T-helper 2 cell treated with Interferon-gamma antibody and Interleukin-4, amounts not matched to agents 100 ng/mL and 5 ng/mL, for 36 hours (primary cell): Measurements from ENCODE around the gene CAMSAP2. TPM values are rescaled to one million over a fixed set of nuclear protein-coding genes. Genes with fewer than 3 reads are reported as not detected.

Experiments used
- intact Hi-C: fragments of 100-400 bp; cut with micrococcal nuclease; formaldehyde crosslinking; loops from one replicate; pipeline ENCODE4 v1.15.1; 2023
- total RNA-seq: library from RNA; stranded (reverse); gene quantifications from 2 replicates; pipeline ENCODE4 v1.2.3, GENCODE V29; 2022

CAMSAP2 gene
- total RNA-seq, 1 donor from 2014 or later, result 0.18 TPM

DNA sequence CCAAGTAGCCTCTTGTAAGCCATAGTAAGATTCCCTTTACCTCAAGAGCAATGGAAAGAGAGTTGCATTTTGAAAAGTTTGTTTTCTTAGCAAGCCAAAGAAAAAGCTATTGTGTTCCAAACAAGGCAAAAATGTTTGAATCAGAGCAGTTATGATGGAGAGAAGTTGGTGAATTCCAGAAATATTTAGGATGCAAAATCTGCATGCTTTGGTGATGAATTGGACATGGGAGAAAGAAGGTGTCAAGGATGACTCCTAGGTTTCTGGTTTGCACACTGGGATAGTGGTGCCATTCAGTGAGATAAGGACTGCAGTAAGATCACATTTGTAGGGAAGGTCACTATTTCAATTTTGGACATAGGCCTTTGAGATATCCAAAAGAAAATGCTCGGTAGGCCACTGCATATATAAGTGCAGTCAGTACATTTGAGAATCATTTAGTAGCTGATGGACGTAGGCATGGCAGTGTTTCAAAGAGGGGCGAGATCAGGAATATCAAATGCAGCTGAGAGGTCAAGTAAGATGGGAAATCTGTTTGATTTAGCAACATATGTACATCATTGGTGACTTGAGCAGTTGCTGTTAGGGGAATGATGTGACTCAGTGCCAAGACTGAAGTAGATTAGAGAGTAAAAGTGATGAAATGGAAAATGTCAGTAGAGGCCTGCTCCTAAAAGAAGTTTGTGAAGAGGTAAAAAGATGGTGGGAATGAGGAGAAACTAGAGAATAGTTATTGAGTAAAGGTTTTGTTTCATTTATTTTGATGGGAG, 100.2 kb downstream of the CAMSAP2 start:
- intact Hi-C loops, result no loop called here

GRCh38 chr1:200845360-200845759, 106.7 kb downstream of the CAMSAP2 start:
- intact Hi-C loops, result no loop called here

- intact Hi-C loops, result no loop called here
These were observed 107.7 kb downstream of the CAMSAP2 start for GRCh38 chr1:200846398-200846797.

GRCh38 chr1:200849430-200849829, 110.7 kb downstream of the CAMSAP2 start:
- intact Hi-C loops, result no loop called here

DNA sequence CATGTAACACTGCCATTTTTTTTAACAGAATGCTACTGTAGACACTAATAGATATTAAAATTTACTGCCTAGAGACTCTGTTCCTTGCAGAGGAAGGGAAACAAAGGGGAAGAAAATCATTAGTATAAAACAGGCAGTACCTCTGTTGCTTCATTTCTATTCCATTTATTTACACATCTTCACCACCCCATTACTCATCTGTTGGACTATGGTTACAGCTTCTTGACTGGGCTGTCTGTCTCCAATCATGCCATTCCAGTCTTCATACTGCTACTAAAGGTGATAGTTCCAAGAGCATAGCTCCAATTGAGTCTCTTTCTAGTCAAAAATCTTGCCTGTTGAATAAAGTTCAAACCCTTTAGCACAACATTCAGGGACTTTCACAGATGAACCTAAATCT, 111.9 kb downstream of the CAMSAP2 start:
- intact Hi-C loops, result no loop called here

GRCh38 chr1:200856716-200857357, 118.1 kb downstream of the CAMSAP2 start:
- intact Hi-C loops, result no loop called here

GRCh38 chr1:200857804-200858203, 119.1 kb downstream of the CAMSAP2 start:
- intact Hi-C loops, result no loop called here

DNA sequence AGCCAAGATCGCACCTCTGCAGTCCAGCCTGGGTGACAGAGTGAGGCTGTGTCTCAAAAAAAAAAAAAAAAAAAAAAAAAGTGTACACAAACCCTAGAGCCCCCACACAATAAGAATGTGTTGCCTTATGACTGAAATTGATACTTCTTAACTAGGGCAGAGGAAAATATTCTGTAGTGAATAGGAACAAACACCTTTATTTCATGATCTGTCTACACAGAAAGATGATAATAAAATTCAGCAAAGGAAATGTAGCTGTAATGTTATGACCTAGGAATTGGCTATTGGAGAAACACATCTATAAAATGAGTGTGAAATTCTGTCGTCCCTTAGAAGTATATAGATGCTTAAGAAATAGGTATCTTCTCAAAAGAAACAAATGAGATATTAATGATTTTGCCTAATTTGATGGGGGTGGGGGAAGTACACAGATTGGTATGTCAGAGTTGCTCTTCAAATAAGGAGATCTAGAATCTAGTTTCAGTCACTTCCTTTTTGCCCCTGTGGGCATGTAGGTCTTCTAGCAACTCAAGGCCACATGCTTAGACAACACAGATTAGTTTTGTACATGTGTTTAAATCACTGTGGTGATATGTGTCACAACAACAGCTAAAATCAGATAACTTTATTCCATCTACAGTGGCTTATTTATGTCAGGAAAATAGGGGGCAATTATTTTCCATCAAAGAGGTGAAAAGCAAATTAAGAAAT, 123.4 kb downstream of the CAMSAP2 start:
- intact Hi-C loops, result no loop called here

DNA sequence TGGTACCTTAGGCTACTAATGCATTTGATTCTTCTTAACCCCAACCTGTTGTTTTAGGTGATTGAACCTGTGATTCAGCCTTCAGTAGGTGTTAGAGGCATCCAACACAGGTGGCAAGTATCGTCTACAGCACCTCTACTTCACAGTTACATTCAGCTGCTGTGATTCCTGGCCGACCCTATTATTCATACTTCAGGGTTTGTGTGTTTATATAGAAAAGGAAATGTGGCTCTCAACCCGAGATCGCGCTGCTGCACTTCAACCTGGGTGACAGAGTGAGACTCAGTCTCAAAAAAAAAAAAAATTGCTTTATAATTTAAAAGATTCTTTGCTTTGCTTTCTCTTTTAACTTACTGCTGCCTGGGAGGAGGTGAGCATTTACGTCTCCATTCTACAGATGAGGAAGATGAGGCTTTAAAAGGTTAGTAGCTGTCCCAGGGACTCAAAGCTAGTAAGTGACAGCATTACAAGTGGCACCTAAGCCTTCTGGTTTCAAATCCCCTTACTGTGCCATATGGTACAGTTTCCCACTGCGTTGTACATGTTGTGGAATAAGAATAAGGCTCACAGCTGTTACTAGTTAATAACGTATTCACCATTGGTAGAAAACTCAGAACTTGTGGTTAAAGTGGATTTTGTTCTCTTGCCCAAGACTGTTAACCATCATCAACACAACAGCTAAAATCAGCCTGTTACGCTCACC, 124.2 kb downstream of the CAMSAP2 start:
- intact Hi-C loops, result no loop called here

DNA sequence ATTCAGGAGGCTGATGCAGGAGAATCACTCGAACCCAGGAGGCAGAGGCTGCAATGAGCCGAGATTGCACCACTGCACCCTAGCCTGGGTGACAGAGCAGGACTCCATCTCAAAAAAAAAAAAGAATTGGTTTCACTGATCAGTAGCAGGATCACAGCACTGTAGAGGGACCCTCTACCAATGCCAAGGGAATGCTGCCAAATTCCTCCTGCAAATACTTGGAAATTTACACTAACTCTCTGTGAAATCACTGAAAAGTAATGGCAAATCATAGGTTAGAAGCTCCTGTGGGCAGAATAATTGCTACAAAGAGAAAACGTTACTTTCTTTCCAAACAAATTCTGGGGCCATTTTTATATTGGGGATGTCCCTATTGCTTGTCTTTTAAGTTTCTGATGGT, 127.4 kb downstream of the CAMSAP2 start:
- intact Hi-C loops, result no loop called here

- intact Hi-C loops, result no loop called here
These were observed 127.8 kb downstream of the CAMSAP2 start for GRCh38 chr1:200866521-200866920.

DNA sequence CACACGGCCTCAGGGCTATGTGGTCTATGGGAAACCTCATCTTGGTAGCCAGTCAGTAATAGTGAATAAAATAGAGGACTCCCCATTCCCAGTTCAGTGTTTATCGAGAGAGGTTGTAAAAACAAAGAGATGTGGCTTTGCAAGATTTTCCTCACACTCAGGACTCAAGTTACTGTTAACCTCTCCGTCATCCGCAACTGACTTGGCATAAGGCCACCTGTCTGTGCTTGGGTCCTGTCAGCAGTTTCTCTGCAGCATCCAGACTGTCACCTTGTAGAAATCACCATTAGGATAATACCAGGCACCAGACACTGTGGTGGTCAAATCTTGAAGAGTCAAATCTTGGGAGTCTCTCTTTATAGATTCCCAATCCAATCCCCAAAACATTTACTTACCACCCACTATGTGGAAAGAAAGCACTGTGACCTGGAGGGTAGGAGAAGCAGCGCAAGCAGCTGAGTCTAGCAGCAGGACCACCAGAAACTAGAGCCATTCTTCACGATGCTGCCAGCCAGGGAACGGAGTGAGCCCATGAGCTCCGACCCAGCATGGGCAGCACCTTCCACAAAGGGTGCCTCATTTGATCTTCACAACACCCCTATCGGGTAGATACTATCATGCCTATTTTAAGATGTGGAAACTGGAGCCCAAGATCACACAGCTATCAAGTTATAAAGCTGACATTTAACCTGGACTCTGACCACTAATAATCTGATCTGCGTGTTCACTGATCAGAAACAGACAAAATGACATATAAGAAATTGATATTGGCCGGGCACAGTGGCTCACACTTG, 128.5 kb downstream of the CAMSAP2 start:
- intact Hi-C loops, result no loop called here

GRCh38 chr1:200869376-200869752, 130.7 kb downstream of the CAMSAP2 start:
- intact Hi-C loops, result no loop called here

GRCh38 chr1:200869753-200870391, 131.2 kb downstream of the CAMSAP2 start:
- intact Hi-C loops, result no loop called here

- intact Hi-C loops, result no loop called here
These were observed 133.9 kb downstream of the CAMSAP2 start, which contains the start of gene GPR25 for GRCh38 chr1:200872446-200873115. Gene GPR25, plus strand, starts transcription at chr1:200872981. Its CDS starts 57 bp downstream, at chr1:200873038.

- intact Hi-C loops, result no loop called here
These were observed 134.5 kb downstream of the CAMSAP2 start for GRCh38 chr1:200873116-200873670.

- intact Hi-C loops, result no loop called here
These were observed 135.1 kb downstream of the CAMSAP2 start for GRCh38 chr1:200873671-200874397.

DNA sequence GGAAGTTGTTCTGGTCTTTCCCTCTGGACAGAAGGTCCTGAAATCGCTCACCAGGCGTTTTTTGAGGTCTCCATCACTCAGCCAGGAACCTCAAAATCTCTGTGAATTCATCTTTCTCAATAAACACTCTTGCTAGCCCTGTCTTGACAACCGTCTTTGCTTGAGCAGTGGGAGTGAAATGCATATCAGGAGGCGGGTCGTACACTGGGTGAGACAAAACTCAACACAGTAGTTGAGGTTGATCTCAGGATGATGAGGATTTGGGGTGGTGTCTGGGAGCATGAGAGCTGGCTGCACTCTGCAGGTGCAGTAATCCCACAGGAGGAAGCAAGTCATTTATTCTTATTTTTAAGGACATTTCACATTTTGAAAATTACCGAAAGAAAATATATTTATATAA, 136.0 kb downstream of the CAMSAP2 start:
- intact Hi-C loops, result no loop called here

DNA sequence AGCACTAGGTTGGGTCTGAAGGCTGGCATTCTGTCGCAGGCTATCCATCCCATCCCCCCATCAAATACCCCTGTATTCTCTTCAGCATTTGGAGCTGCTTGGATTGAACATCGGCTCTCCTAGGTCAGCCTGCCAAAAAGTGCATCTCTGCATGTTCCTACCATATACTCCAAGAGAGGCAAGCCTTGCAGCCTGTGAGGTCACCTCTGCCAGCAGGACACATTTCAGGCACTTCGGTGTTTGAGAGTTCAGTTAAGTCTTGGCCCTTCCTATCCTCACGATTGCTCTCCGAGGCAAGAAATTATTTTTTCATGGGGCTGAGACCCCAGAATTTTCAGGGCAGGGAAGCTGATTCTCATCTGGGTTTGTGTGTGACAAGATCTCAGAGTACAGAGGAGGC, 136.7 kb downstream of the CAMSAP2 start:
- intact Hi-C loops, result no loop called here
